Mammary epithelial cell (primary cell): ENCODE measurements around the gene KRT86.

Source experiments
- CTCF ChIP-seq, 2 donors: IDR thresholded peaks in 1 of 2; conservative IDR thresholded peaks in 1 of 2; 2 replicates each; pipeline ENCODE4 v1.5.1; 2011 to 2012; ENCODE audit warnings: inconsistent platforms in 2 of 2, low read length in 2 of 2, mild to moderate bottlenecking in 2 of 2, control low read depth in 1 of 2, low read depth in 1 of 2; ENCODE audit not compliant: insufficient read depth in 1 of 2; ENCODE audit errors: extremely low read depth in 1 of 2
- EZH2 ChIP-seq: IDR thresholded peaks from 2 replicates; pipeline ENCODE4 v1.6.1; 2012; ENCODE audit warnings: low read length, inconsistent platforms, borderline replicate concordance

GRCh38 chr12:52280796-52281560 is 6.5 kb downstream of the KRT86 start:
- no peak for TF ChIP-seq CTCF (conservative IDR thresholded peaks at IDR 0.05 in 1 of 2, IDR thresholded peaks at IDR 0.05 in 1 of 2; ENCODE audit: extremely low read depth in 1 of 2, insufficient read depth in 1 of 2, low read depth in 1 of 2, low read length in 2 of 2)
- no peak for TF ChIP-seq EZH2
